Pulmonary artery endothelial cell (primary cell): Measurements from ENCODE around the gene NR2F6. TPM values are rescaled to one million over a fixed set of nuclear protein-coding genes. Genes with fewer than 3 reads are reported as not detected.

Source experiments
- total RNA-seq: library from RNA; depleted of rRNA; stranded (reverse); fragments of >200 nt; gene quantifications from 2 replicates; pipeline ENCODE4 v1.2.3, GENCODE V29; 2014

The NR2F6 gene
- total RNA-seq, 1 donor from 2014 or later, result 45.7 TPM

Other genes with a start within 250 kb of the NR2F6 start
- 0.26 and 0.28 TPM in 2 replicates for gene CPAMD8, start 219.1 kb downstream of the NR2F6 start, total RNA-seq
- 5.0 and 7.8 TPM in 2 replicates for gene HAUS8, start 170.5 kb downstream of the NR2F6 start, total RNA-seq
- 48.1 and 55.4 TPM in 2 replicates for gene MYO9B, start 170.1 kb downstream of the NR2F6 start, total RNA-seq
- gene USE1, start 30.6 kb downstream of the NR2F6 start, total RNA-seq, result 19.1 and 19.3 TPM in 2 replicates
- gene OCEL1, start 19.7 kb downstream of the NR2F6 start, total RNA-seq, result 2.3 and 3.4 TPM in 2 replicates
- gene USHBP1, start 18.8 kb upstream of the NR2F6 start, total RNA-seq, result 5.0 and 5.7 TPM in 2 replicates
- 126 and 150 TPM in 2 replicates for gene BABAM1, start 21.5 kb upstream of the NR2F6 start, total RNA-seq
- gene ANKLE1, start 36.0 kb upstream of the NR2F6 start, total RNA-seq, result 1.3 and 3.0 TPM in 2 replicates
- 7.5 TPM in 2 replicates for gene ABHD8, start 57.5 kb upstream of the NR2F6 start, total RNA-seq
- 35.8 and 44.0 TPM in 2 replicates for gene MRPL34, start 60.0 kb upstream of the NR2F6 start, total RNA-seq
- 30.0 and 30.3 TPM in 2 replicates for gene DDA1, start 63.6 kb upstream of the NR2F6 start, total RNA-seq
- 2.0 and 4.1 TPM in 2 replicates for gene ANO8, start 88.9 kb upstream of the NR2F6 start, total RNA-seq
- gene GTPBP3, start 91.6 kb upstream of the NR2F6 start, total RNA-seq, result 16.6 and 33.8 TPM in 2 replicates
- gene PLVAP, start 131.4 kb upstream of the NR2F6 start, total RNA-seq, result 0.21 and 0.46 TPM in 2 replicates
- gene CCDC194, start 148.3 kb upstream of the NR2F6 start, total RNA-seq, result 0.13 and 0.63 TPM in 2 replicates
- 161 and 210 TPM in 2 replicates for gene BST2, start 159.7 kb upstream of the NR2F6 start, total RNA-seq
- 36.1 and 43.0 TPM in 2 replicates for gene MVB12A, start 174.1 kb upstream of the NR2F6 start, total RNA-seq
- gene TMEM221, start 202.7 kb upstream of the NR2F6 start, total RNA-seq, result 0.04 TPM in 1 of 2 replicates, not detected in the other
- not detected in 2 replicates for gene NXNL1, start 215.0 kb upstream of the NR2F6 start, total RNA-seq
- 9.8 and 10.0 TPM in 2 replicates for gene SLC27A1, start 224.6 kb upstream of the NR2F6 start, total RNA-seq